GM12891 (cell line): ENCODE measurements around the gene IQGAP2.

ENCODE experiments used
- PAX5 ChIP-seq: IDR thresholded peaks from 2 replicates; pipeline ENCODE4 v1.6.1; 2011; ENCODE audit warnings: low read length, moderate library complexity, mild to moderate bottlenecking; ENCODE audit not compliant: insufficient read depth, severe bottlenecking
- POLR2A ChIP-seq: IDR thresholded peaks from 2 replicates; pipeline ENCODE4 v1.6.1; 2011; ENCODE audit warnings: low read depth, low read length, control low read depth
- POLR2AphosphoS5 ChIP-seq: IDR thresholded peaks from 2 replicates; pipeline ENCODE4 v1.6.1; 2011; ENCODE audit warnings: low read depth, low read length, control low read depth
- POU2F2 ChIP-seq: IDR thresholded peaks from 2 replicates; pipeline ENCODE4 v1.6.1; 2011; ENCODE audit warnings: low read depth, mild to moderate bottlenecking, control low read depth, low read length, moderate library complexity
- SPI1 ChIP-seq: IDR thresholded peaks from 2 replicates; pipeline ENCODE4 v1.6.1; 2011; ENCODE audit warnings: low read depth, low read length, control low read depth
- TAF1 ChIP-seq: IDR thresholded peaks from 2 replicates; pipeline ENCODE4 v1.6.1; 2011; ENCODE audit warnings: low read depth, low read length, control low read depth

- TF ChIP-seq POLR2A: no peak
- TF ChIP-seq POLR2AphosphoS5: no peak
- TF ChIP-seq PAX5: no peak
- TF ChIP-seq SPI1: no peak
- TF ChIP-seq TAF1: no peak
- no peak for TF ChIP-seq POU2F2
Observed at GRCh38 chr5:76664079-76664478, 261.0 kb downstream of the IQGAP2 start.
